ENCODE measurements around the gene KCNQ1.

KCNQ1 gene

DNA sequence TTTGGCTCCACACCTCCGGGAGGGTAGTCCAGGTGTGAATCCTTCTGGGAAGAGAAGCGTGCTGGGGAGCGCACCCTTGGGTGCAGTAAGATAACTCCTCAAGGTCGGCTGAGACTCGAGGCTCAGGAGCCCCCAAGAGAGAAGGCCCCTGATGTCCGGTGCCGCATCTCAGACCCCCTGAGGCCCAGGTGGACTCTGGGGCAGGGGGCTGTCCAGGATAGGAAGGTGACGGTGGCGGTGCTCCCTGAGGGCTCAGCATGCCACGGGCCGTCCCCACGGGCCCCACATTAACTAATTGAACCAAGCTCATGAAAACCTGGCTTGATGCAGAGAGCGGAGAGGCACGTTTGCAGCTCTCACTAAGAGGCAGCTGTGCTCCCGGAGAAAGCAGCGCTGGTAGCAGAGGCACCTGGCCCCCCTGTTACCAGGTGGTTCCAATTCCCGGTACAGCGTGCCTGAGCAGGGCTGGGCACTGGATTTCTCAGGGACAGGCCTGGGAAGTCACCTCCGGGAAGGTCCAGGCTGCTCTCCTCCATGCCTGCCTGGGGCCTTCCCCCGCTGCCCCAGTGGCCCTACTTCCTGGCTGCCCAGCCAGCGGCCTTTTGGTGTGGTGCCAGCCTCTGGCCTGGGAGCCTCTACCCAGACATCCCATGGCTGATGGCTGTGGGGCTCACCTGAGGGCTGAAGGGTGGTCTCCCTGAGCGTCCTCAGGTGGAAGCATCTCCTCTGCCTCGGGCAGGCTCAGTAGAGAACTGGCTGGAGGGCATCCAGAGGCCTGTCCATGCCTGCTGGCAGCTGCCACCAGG lies 1.1 kb downstream of the KCNQ1 start:
- DNase-seq, result peak; percentile 15

DNA sequence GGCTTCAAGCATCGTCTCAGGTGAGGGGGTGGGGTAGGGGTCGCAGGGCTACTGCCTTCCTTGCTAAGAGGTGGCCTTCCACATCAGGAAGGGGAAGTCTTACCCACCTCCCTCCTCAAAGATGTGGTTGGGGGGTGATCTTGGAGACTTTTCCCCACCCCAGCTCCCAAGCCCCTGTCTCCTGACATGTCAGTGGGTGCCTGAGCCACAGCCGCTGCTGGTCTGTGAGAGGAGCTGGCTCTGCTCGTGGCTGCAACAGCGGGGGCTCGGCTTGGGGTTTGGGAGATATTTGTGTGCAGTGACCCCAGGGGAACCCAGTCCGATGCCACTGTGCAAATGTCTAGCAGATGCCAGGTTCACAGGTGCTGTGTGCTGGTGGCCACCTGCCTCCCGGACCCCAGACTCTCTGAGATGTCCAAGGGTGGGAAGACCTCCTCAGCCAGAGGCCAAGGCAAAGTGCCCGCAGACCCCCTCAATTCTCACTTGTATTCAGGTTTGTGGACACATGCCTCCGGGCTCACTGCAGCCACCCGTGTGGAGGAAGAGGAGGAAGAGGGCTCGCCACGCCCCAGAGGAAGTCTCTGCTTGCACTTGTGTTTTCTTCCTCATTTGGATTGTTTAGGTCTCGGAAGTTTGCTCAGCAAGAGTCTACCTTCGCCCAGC lies 1.9 kb downstream of the KCNQ1 start:
- DNase-seq, result peak; percentile 40

DNA sequence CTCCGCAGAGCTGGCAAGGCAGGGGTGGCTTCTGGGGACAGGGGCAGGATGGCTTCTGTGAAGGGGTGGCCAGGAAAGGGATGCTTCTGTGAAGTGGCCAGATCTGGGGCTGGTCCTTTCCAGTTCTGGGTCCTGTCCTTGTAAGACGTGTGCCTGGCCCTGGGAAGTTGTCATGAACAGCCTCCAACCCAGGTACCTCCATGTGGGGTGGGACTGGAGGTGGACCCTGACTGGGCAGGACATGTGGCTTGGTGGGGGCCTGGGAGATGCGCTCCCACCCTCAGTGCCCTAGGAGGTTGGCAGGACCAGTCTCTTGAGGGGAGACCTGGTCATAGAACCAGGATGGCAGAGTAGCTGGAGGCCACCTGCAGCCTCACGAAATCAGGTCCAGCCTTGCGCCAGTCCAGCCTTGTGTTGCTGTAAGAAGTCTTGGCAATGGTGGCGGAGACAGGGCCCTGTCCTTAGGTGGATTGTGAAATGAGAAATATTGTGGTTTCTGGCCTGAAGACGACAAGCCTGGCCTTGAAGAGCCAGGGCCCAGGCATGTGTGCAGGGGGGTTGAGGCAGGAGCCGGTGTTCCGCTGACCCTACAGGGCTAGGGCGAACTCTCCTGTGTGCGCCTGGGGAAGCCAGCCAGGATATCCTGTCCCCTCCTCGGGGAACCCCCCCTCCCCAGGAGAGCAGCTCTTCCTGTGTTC lies 2.6 kb downstream of the KCNQ1 start:
- no peak for DNase-seq

DNA sequence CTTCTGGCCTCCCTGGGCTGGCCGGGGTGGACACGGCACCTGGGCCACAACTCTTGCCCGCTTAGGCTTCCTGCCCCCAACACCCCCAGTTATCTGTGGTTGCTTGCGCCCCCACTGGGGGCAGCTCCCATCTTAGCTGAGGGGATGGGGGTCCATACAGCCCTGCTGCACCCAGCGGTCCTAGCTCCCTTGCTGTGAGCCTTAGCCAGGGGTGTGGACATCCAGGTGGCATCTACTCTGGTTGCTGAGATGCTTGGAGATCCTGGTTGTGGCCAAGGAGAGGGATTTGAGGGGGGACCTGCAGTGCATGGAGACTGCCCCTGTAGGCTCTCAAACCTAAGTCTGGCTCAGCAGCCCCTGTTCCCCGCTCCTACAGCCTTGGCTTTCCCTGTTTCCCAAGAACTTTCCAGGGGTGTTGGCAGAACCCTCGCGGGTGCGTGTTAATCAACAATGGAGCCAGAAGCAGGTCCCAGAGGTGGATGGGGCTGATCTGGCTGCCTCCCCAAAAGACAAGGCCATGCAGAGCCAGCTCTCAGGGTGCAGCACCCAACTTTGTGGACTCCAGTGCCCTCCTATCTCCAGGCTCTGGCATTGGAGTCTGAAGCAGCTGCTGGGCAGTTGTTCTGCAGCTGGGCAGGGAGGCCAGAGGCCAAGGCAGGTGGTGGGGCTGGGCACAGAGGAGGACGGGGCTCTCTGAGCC lies 3.3 kb downstream of the KCNQ1 start:
- DNase-seq, result peak; percentile 9

DNA sequence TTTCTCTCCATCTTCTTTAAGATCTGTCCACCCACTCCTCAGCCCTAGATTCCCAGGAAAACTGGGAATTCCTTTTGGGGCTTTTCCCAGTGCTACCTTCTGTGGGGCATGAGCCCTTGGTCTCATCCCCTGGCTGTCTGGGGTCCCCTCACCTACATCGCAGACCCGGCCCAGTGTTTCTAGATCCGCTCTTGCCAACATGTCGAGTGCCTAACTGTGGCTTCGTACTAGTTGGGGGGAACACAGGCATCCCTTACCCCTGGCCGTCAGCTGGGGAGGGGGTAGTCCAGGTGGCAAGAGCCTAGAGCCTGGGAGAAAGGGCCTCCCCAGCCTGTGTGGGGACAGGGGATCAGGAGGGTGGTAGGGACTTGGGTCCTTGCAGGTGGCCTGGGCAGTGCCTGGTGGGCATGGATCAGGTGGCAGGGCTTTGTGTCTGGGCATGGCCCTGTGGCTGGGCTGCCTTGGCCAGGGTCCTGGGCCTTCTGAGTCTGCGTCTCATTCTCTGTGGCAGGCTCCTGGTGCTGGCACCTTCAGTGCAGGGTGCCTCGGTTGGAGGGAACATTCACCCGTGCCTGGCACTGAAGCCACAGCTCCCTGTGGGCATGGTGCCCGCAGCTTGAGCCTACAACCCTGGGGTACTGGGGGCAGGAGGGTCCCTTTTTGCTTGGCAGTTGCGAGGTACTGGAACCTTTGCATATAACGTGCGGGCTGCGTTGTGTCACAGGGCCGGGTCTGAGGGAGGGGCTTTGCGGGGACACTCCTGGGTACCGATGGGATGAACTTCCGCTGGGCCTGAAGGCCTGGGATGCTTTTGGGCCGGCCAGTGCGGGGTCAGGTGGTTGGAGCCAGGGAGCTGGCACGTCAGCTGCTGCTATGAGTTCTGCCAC lies 4.1 kb downstream of the KCNQ1 start:
- no peak for DNase-seq

DNA sequence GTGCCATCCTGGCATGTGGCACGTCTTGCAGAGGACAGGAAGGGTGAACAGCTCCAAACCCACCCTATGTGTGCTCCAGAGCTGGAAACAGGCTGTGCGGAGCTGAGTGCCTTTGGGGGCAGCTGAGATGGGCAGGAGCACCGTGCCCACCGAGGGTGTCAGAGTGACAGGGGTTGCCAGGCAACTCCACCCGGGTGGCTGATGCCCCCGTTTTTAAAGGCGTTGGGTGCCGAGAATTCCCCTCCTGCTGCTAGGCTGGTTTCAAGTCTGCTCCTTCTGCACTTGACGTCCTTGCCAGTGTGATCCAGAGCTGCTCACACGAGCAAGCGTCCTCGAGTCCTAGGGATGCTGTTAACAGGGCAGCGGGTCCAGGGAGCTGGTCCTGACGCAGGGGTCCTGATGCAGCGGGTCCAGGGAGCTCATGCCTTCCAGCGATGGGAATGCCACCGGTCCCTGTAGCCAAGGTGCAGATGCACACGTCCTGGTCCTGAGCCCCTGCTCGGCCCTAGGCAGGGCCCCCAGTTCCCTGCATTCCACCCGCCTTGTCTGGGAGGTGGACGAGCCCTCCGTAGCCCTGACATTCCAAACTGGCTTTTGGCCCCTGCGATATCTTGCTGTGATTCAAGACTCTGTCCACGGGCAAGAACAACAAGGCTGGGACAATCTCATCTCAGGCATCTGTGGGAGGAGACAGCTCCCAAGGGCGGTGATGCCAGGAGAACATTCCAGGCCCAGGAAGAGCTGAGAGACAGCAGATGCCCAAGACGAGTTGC lies 4.9 kb downstream of the KCNQ1 start:
- no peak for DNase-seq

DNA sequence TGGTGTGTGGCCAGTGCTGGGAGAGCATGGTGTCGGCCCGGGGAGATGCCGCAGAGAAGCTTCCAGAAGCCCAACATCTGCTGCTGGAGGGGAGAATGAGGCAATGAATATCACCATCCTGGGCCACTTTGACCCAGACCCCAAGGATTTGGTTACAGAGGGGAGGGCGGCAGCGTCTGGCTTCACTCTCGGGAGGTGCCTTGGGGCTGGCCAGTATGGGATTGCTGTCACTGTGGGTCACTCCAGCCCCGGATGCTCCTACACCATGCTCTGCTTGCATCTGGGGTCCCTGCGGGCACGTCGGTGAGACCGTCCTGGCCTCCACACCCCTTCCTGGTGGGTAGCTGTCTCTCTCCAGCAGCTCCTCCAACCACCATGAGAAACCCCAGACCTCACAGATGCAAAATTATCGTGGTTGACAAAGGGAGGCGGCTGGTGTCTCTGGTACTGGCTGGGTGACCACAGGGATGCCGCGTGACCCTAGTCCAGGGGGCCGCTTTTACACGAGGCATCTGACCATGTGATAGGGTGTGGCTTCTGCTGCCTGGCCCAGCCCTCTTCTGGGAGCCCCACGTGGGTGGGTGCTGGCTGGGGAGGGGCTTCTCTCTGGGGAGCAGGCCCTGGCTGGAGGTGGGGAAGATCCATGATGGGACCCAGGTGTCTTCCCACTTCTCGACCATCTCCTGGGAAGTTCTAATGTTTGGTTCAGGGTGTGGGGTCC lies 5.7 kb downstream of the KCNQ1 start:
- no peak for DNase-seq

DNA sequence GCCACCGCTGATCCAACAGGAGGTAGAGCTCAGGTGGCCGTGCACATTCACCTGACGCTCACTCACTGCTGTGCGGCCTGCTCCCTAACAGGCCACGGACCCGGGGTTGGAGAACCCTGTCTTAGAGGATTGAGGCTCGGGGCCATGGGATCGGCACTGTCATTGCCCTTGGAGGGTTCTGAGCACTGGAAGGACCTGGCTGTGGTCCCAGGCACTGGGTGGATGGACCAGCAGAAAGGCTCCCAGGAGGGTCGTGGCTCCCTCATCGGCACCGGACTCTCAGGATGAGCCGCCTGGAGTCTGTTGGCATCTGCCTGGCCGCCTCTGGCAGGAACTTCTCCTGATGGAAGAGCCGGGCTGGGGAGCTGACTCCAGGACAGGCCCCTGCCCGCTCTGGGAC lies 6.5 kb downstream of the KCNQ1 start:
- DNase-seq, result no peak

DNA sequence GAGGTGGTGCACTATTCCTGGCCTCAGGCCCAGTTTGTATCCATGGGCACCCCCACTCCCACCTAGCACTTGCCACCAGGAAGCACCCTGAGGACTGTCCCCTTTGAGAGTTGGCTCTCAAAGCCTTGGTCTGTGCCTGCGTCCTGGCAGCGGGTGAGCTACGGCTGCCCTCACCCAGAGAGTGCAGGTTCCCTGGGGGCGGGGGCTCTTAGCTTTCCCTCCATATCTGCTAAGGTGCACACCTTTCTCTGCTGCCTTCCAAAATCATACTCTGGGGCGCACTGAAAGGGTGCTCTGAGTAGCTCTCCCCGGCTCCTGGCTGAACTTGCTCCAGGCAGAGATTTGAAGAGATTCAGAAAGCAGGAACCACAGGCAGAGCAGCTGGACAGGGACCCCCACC lies 7.1 kb downstream of the KCNQ1 start:
- no peak for DNase-seq

DNA sequence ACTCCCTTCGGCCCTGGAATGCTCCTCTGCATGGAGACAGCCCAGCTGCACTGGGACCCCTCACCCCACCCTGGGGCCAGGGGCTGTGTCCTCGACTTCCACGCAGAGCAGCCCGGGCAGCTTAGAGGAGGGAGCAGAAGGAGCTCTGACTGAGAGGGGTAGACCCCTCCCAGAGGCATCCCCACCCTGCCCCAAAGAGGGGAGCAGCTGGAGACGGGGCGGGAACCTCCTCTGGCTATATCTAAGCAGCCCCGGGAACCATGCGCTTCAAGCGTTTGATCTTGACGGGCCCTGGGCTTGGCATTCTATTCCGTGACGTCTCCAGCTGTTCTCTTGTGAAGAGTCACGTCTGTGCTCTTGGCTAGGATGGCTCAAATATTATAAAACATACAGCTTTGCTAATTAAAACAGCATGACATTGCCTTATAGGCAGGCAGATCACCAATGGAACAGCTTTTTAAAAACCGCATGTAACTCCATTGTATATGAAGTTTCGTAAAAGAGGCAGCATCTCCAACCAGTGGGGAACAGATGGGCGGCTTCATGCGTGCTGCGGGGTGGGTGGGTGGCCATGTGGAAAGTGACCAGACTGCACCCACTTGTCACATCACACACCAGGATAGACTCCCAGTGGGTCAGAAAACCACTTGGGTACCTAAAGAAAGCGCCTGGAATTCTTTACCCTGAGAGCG lies 7.7 kb downstream of the KCNQ1 start:
- DNase-seq, result no peak

DNA sequence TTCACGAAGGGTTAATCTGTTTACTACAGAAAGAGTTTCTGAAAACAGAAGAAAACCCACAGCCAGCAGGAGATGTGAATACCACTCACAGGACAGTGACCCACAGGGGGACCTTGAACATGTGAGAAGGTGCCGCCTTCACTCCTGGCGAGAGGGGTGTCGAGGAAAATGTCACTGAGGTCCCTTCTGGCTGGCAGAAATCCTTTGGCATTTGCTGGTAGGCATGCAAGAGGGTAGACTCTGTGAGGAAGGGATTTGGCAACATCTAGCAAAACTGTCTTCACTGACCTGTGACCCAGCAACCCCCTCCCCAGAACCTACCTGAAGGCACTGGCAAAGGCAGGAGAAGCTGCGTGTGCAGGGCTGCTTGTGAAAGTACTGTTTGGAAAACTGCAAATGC lies 8.6 kb downstream of the KCNQ1 start:
- DNase-seq, result no peak

DNA sequence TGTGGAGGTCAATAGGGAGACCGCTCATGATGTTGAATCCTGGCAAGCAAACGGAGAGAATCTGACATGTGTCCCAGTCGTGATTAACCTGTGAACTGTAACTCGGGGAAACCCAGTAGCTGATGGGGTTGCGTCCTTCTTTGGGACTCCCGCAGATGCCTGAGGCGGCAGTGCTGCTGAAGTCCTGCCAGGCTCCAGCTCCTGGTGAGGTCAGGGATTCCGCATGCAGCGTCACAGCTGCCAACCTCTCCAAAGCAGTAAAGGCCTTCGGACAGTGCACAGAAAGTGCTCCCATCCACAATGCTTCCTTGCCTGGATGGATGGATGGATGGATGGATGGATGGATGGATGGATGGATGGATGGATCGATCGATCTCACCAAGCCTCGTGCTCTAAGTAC lies 13.5 kb downstream of the KCNQ1 start:
- no peak for DNase-seq

DNA sequence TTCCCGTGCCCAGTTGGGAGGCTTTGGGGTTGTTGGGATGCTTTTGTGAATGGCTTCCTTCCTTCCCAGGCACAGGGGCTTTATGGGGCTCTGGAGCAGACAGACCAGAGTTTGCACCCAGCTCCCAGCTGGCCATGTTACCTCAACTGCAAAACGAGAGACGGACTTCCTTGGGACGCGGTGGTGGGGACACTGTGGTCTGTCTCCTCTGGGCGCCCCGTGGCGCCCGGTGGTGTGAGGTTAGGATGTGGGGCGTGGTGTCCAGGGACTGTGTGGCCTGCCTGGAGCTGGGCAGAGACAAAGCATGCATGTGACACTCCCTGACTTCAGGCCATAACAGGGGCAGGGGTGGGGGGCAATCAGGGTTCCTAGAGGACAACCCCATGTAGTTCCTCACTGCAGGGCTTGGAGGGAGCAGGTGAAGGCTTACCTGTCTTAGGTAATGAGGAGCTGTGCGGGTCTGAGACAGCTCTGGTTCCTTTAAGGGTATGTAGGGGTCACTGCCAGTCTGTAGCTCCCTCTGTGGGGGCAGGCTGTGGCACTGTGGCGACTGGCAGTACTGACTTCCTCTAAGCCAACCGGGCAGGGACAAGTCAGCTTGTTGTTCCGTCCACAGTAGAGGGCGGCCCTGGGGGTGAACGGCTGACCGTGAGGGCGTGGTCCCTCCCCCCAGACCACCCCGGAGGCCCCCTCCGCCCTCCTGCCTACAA lies 14.4 kb downstream of the KCNQ1 start:
- no peak for DNase-seq

DNA sequence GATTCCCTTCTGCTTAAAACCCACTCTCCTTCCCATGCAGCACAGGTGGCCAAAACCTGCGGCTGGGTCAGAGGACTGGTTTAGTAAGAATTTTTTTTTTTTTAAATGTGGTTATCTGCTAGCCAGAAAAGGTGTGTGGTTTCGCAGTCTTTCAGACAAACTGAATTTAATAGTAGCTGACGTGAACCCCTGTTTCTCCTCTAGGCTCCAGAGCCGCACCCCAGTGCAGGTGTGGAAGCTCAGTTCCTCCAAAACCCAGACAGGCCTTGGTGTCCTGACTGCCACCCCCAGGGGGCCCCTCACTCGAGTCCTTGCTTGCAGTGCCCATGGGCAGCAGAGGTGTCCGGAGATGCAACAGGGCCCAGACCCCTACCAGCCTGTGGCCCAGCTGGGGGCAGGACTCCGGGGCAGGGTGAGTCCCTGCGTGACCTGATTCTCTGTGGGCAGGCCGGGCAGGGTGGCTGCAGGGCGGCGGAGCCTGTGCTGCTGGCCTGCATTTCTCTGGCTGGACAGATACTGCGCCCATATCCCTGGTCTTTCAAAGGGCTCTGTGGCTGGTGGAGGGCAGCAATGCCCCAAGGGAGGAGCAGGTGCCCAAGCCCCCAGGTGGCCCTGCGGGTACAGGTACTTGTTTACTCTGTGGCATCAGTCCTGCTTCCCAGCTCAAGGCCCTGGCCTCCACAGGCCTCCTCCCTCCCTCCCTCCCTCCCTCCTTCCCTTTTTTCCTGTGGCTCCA lies 15.2 kb downstream of the KCNQ1 start:
- DNase-seq, result peak; percentile 16

DNA sequence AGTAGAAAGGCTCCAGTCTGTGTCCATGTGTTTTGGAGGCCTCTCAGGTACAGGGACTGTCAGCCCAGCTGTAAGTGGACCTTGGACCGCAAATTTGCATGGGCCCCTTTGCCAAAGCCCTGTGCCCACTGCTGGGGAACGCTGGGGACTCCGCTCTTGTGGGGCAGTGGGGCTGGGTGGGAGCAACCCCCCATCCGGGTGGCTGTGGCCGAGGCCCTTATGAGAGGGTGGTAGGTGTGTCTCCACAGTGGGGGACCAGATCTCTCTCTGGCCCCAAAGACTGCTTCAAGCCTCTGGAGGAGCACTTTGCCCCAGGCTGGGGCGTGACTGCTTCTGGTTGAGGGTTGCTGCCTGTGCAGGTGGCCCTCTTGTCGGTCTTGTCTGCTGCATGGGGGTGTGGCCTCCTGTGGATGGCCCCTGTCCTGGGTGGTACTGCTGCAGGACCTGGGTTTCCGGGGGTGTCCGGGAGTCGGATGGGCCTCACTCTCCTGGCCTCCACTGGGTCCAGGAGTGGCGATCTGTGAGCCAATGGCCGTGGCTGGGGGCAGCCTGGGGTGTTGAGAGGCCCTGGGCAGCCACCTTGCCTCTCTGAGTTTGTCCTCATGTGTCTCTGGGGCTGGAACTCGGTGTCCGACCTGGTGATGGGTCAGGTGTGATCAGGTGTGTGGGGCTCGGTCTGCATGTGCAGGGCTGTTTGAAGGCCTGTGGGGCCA lies 15.9 kb downstream of the KCNQ1 start:
- DNase-seq, result no peak

DNA sequence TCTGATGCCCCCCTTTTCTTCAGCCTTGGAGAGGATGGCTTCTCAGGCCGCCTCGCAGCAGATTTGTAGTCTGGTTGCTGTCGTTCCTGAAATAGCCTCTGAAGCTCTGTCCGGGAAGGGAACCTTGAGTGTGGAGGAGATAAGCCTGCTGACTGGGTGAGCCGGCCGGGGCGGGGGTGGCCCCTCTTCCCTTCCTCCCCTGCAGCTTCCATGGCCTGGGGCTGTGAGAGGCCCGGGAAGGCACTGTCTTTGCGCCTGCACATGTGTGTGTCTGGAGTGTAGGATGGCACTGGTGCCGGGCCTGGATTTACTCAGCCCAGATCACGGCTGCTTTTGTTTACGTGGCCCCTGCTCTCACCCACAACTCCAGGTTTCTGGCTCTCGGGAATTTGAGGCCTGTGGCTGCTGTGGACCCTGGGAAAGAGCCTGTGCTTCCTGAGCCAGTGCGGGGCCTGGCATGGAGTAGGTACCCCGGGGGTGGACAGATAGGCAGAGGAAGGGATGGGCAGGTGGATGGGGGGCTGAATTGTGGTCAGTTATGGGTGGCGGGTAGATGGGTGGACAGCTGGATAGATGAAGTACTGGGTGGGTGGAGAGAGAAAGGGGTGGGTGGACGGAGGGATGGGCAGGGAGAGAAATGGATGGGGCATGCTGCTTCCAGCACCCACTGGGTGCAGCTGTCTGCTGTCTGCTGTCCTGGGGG lies 16.6 kb downstream of the KCNQ1 start:
- no peak for DNase-seq

DNA sequence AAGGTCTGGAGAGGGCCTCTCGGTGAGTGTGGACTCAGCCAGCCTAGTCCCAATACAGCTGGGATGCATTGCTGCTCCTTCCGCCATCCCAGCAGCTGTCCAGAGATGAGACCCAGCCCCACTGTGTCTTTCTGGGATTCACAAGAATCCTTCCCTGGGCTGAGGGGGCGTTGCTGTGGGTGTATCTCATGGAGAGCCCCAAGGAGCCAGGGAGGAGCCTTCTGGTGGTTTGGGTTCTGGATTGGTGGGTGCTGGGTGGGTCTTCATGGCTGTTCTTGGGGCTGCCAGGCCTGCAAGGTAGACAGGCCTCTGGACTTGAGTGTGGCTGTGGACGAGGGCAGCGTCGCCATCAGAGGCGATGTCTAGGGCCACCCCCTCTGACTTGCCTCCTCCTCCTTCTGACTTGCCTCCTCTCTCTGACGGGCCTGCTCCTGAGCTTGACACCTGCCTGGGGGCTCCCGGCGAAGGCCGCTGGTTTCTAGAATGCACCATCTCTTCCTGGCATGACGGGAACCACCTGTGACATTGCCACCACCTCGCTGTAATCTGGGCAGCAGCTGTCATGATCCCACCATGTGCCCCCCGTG lies 17.2 kb downstream of the KCNQ1 start:
- DNase-seq, result no peak
